ENCODE measurements around the gene NHLH2. TPM values are rescaled to one million over a fixed set of nuclear protein-coding genes. Genes with fewer than 3 reads are reported as not detected.

Gene NHLH2
- total RNA-seq, 1 donor from 2014 or later: not detected

Other genes with a start within 250 kb of the NHLH2 start
- 8.0 TPM for gene VANGL1, start 199.2 kb downstream of the NHLH2 start, total RNA-seq
- gene CASQ2, start 72.4 kb downstream of the NHLH2 start, total RNA-seq: 3.8 TPM
- 5.6 TPM for gene SLC22A15, start 135.4 kb upstream of the NHLH2 start, total RNA-seq